GM18858 (cell line): Measurements from ENCODE around the gene CEP170B.
"Not testable (repeated sequence)": the region's sequence is repeated elsewhere in the genome, so short reads cannot be mapped to it uniquely, and the experiment has no call there.

Experiments
- ATAC-seq: cut with Tn5 transposase; IDR thresholded peaks from one replicate; pipeline ENCODE4 v1.9.1; 2021; ENCODE audit not compliant: unreplicated experiment

Gene CEP170B

DNA sequence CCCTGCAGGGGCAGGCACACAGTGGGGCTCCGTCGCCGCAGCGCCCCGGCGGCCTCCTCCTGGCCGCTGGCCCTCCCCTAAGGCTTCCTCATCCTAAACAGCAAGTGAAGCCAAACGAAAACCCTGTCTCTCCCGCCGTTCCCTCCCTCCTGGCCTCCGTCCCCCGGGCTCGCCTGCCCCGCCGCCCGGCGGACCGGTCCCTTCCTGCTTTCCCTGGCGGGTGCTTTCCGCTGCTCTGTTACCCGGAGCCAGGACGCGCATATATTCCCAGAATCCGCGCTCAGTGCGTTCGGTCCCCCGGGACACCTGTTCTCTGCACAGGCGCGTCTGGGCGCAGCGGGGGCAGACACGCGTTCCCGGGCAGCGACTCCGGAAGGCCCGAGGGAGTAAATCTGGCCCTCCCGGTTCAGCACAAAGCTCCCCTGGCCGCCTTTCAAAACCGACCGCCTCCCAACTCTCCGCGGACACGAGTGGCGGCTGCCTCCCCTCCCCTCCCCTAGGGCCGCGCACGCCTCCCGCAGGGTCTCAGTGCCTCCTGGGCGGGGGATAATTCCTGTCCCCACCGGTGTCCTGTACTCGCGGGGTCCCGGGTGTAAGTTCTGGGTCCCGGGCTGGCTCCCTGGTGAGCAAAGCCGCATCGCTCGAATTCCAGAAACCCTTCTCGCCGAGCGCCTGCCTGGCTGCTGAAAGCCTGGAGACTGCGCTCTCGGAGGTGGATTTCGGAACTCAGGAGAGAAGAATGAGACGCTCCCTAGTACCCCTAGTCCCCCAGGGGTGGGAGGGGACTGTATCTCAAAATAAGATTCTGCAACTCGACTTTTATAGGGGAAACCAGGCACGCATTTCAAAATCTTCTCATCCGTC is 21.4 kb upstream of the CEP170B start:
- ATAC-seq = no peak

- no peak for ATAC-seq
Observed at GRCh38 chr14:104844306-104845032, 20.6 kb upstream of the CEP170B start.

DNA sequence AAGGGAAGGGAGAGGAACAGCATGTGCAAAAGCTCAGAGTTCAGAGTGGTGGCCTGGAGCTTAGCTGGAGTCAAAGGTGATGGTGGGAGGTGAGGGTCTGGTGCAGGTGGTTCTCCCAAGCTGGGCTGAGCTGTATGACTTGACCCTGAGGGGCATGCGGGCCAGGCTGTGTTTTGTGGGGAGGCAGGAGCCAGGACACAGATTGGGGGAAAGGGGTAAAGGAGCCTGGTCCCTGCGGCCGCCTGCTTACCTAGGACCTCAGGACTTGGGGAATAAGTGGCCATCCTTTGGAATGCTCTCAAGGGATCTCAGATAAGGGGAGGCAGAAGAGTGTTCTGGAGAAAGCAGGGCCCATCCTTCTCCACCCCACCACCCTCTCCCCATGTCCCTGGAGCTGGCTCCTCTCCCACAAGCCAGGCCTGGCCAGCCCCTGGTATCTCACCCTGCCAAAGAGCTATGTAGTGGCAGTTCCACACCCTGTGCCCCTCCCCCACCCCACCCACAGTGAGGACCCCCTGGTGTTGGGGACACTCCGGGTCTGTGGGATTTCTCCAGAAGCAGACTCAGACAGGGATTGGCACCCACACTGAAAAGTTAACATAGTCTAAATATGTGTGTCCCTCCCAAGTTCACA is 19.9 kb upstream of the CEP170B start:
- no peak for ATAC-seq

- no peak for ATAC-seq
Observed at GRCh38 chr14:104845834-104846441, 19.1 kb upstream of the CEP170B start.

DNA sequence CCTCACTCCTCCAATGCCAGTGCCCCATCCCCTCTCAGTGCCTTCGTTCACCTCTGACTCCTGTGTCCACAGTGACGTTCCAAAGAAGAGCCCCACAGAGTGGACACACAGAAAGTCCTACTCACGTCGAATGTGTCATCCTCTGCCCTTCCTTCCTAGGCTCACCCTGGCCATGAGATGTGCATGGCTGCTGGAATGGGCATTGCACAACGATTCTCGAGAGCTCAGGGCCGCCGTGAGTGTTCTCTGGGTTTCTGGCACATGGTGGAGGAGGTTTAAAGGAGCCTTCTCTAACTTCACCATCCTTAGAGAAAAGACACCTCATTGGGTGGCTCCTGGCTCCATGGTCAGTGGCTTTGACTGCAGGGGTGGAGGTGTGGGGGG is 12.8 kb upstream of the CEP170B start:
- ATAC-seq = no peak

DNA sequence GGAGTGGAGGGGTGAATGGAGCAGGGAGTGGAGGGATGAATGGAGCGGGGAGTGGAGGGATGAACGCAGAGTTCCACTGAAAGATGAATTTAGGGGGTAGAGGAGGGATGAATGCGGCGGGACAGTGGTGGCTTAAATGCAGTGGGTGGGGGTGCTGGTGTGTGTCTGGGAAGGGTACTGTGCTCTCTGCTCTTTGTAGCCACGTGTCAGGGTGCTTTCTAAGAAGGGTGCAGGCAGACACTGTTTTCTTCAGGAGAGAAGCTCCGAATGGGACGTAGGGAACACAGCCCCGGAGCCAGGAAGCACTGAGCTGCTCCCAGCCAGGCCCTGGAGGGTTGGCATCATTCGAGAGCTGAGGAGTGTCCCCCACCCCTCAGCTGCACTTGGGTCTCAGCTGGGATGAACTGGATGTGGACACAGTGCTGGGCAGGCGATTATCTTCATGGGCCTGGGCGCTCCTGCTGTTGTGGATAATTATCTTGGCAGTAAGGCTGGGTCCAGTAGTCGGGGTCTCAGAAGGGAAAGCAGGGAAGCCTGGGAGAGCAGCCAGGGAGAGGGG is 9.5 kb upstream of the CEP170B start:
- no peak for ATAC-seq

- no peak for ATAC-seq
Observed at GRCh38 chr14:104856157-104856868, 8.8 kb upstream of the CEP170B start.

GRCh38 chr14:104856869-104857860 is 7.9 kb upstream of the CEP170B start:
- no peak for ATAC-seq

GRCh38 chr14:104857931-104858330 is 7.1 kb upstream of the CEP170B start:
- not testable (repeated sequence) for ATAC-seq

GRCh38 chr14:104858811-104859426 is 6.1 kb upstream of the CEP170B start:
- no peak for ATAC-seq

- ATAC-seq = no peak
Observed at GRCh38 chr14:104859900-104860299, 5.2 kb upstream of the CEP170B start.

GRCh38 chr14:104860414-104860813 is 4.7 kb upstream of the CEP170B start:
- no peak for ATAC-seq

DNA sequence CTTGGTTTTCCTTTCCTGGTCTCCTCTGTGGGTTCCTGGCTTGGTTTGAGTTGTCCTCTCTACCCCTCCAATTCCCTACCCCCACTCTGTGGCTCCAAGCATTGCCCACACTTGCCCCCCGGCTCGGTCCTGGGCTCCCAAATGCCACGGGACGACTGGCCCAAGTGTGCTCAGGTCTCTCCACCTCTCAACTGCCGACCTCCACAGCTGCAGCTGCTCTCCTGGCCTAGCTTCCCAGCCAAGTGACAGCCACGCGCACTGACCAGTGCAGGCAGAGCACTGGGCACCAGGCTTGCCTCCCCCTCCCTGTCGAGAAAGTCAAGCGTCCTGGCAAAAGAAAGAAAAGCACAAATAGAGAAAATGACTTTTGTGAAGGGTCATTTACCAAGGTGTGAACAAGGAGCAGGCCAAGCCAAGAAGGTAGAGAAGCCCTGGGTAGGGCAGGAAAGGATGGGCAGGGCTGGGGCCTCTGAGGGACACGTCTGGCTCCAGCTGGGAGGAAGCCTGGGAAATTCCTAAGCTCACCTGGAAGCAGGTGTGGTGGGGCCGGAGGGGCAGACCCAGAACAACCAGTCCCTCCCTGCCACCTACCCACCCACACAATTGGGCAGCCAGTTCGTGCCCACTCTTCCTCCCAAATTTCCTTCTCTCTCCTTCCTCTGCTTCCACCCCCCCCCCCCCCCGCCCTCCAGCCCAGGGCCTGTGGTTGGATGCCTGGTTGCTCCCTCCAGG is 1.8 kb upstream of the CEP170B start:
- ATAC-seq = no peak

GRCh38 chr14:104863923-104864266 is 1.2 kb upstream of the CEP170B start:
- ATAC-seq = no peak

- ATAC-seq = no peak
Observed at GRCh38 chr14:104864267-104865080, 594 bp upstream of the CEP170B start.

DNA sequence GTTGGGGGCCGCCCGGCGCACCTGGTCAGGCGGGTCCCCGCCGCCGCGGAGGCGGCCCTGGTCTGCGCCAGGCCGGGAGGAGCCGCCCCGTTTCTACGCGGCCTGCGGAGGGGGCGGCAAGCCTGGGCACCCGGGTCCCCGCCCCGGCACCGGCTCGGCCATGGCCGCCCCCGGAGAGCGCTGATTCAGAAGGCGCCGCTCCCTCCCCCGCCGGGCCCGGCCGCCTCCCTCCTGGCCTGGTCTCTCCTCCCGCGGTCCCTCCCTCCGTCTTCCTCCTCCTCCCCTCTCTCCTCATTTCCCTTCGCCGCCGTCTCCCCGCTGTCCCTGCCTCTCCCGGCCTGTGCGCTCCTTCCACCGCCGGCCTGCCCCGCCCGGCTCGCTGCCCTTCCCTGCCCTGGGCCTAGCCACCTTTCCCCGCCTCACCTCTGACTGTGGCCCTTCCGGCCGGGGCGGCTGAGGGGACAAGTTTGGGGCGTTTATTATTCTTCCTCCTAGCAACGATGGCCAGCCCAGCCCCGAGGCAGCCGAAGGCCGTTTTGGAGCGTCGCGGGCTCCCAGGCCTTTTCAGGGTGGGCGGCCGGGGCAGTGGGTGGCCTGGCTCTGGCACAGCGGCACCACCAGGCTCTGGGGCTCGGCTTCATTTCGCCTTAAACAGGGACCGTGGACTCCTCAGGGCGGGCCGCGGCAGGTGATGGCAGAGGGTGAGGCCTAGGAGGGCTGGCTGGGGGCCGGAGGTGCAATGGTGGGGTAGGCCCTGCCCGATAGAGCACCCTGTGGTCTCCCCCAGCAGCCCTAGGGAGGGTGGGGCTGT is 768 bp downstream of the CEP170B start:
- no peak for ATAC-seq
